ENCODE data around the gene SLC8A2. TPM values are rescaled to one million over a fixed set of nuclear protein-coding genes. Genes with fewer than 3 reads are reported as not detected.

The SLC8A2 gene
- total and polyA plus RNA-seq, 2 donors (not counting 1 experiment from before 2014, with no cell fraction given) = 0.07 TPM; not detected in 1

DNA sequence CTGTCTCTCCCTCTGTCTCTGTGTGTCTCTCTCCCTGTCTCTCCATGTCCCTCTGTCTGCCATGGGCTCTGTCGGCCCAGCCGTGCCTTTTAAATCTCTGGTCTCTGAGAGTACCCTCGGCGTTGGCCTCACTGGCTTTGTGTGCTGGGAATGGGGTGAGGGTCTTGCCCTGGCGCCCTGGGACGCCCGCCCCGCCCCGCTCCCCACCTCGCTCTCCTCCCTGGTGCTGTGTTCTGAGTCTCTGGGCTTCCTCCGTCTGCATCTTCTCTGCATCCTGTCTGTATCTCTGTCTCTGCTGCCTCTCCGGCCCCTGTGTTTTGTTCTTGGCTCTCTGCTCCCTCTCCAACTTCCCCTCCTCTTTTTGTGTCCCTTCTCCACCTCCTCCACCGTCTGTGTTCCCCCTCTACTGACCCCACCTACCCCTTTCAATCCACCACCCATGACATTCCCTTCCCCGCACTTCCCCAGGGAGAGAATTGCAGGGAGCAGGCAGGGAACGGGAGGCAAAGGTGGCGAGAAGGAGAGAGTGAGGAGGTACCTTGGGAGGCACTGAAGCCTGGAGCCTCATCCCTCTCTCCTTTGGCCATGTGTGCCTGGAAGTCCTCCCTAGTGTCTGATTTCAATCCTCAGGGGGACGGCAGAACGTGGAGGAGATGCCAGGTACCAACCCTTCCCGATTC lies 48.4 kb downstream of the SLC8A2 start:
- ChIA-PET POLR2A (no interaction called here), CTCF (no interaction called here)
- Mint-ChIP-seq H3K27ac (no peak overlapping the region), H3K4me3 (no peak overlapping the region), H3K9me3 (ENCODE audit: insufficient read depth) (no peaks in the 10 kb centered on the region), H3K27me3 (peaks cover 54% of the 10 kb centered on the region), H3K4me1 (peaks cover 14% of the 10 kb centered on the region)
- DNase-seq (no peak), ATAC-seq (ENCODE audit: low read depth) (no peak)
- Histone ChIP-seq H3K4me1 (ENCODE audit: control insufficient read depth in 2 of 2, insufficient read depth in 2 of 2, low read length in 2 of 2) (peaks cover 13 to 55% of the 10 kb centered on the region in 2 donors), H3K27me3 (replicated peaks in 1 of 4; ENCODE audit: control extremely low read depth in 1 of 4, control insufficient read depth in 3 of 4, insufficient read depth in 4 of 4, low read length in 3 of 4) (peaks cover 0 to 91% (median 49%) of the 10 kb centered on the region in 4 experiments), H4K20me1 (ENCODE audit: control insufficient read depth, insufficient read depth, low read length, poor library complexity, severe bottlenecking) (no peaks in the 10 kb centered on the region), H2AFZ (ENCODE audit: insufficient read depth, low read depth, low read length, poor library complexity, severe bottlenecking) (no peak overlapping the region), H3K36me3 (replicated peaks in 1 of 2; ENCODE audit: control extremely low read depth in 1 of 2, control insufficient read depth in 1 of 2, extremely low read depth in 1 of 2, insufficient read depth in 2 of 2, low read length in 1 of 2) (no peaks in the 10 kb centered on the region), H3K9me3 (ENCODE audit: control extremely low read depth in 1 of 3, control insufficient read depth in 2 of 3, insufficient read depth in 1 of 3, low read length in 2 of 3) (peaks cover 0 to 28% (median 3%) of the 10 kb centered on the region in 3 donors), H3K4me2 (replicated peaks; ENCODE audit: low read depth, low read length, poor library complexity, severe bottlenecking) (no peak overlapping the region), H3K27ac (ENCODE audit: low read length in 2 of 2) (no peak overlapping the region), H3K4me3 (ENCODE audit: control extremely low read depth in 1 of 5, extremely low read depth in 1 of 5, insufficient read depth in 1 of 5, low read depth in 2 of 5, low read length in 4 of 5) (no peak overlapping the region), H3K9ac (ENCODE audit: low read length) (no peak overlapping the region), H3K79me2 (ENCODE audit: control insufficient read depth, insufficient read depth, low read length) (no peaks in the 10 kb centered on the region)
- intact Hi-C loops (cut with micrococcal nuclease) = no loop called here
- TF ChIP-seq EZH2 (IDR thresholded peaks at IDR 0.05; ENCODE audit: borderline replicate concordance, insufficient read depth, low read depth, low read length, poor library complexity, severe bottlenecking) = no peak
- TF ChIP-seq, protein P1, sequence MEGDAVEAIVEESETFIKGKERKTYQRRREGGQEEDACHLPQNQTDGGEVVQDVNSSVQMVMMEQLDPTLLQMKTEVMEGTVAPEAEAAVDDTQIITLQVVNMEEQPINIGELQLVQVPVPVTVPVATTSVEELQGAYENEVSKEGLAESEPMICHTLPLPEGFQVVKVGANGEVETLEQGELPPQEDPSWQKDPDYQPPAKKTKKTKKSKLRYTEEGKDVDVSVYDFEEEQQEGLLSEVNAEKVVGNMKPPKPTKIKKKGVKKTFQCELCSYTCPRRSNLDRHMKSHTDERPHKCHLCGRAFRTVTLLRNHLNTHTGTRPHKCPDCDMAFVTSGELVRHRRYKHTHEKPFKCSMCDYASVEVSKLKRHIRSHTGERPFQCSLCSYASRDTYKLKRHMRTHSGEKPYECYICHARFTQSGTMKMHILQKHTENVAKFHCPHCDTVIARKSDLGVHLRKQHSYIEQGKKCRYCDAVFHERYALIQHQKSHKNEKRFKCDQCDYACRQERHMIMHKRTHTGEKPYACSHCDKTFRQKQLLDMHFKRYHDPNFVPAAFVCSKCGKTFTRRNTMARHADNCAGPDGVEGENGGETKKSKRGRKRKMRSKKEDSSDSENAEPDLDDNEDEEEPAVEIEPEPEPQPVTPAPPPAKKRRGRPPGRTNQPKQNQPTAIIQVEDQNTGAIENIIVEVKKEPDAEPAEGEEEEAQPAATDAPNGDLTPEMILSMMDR (IDR thresholded peaks at IDR 0.05) = peak; percentile 0
- WGBS (ENCODE audit: insufficient coverage) = 20% methylated on average over 14 of the region's 19 CpGs

DNA sequence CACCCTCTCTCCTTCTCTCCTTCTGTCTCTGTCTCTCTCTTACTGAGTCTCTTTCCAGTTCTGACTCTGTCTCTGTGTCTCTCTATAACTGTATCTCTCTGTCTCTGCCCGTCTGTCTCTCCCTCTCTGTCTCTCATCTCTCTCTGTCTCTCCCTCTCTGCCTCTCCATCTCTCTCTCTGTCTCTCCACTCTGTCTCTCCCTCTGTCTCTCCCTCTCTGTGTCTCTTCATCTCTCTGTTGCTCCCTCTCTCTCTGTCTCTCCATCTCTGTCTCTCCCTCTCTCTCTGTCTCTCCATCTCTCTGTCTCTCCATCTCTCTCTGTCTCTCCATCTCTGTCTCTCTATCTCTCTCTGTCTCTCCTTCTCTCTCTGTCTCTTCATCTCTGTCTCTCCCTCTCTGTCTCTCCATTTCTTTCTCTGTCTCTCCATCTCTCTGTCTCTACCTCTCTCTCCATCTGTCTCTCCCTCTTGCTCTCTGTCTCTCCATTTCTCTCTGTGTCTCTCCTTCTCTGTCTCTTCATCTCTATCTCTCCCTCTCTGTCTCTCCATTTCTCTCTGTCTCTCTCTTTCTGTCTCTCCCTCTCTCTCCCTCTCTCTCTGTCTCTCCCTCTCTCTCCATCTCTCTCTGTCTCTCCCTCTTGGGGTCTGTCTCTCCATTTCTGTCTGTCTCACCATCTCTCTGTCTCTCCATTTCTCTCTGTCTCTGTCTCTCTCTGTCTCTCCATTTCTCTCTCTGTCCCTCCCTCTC lies 49.1 kb downstream of the SLC8A2 start:
- H3K27me3 Mint-ChIP-seq = peaks cover 61% of the 10 kb centered on the region
- no peak overlapping the region for H3K9ac ChIP-seq (ENCODE audit: low read length)
- DNase-seq (no peak), ATAC-seq (ENCODE audit: low read depth) (no peak)
- H3K4me3 ChIP-seq (ENCODE audit: control extremely low read depth in 1 of 5, extremely low read depth in 1 of 5, insufficient read depth in 1 of 5, low read depth in 2 of 5, low read length in 4 of 5) = no peak overlapping the region
- peaks cover 21% of the 10 kb centered on the region for H3K4me1 Mint-ChIP-seq
- POLR2A ChIA-PET = no interaction called here
- H4K20me1 ChIP-seq (ENCODE audit: control insufficient read depth, insufficient read depth, low read length, poor library complexity, severe bottlenecking) = no peaks in the 10 kb centered on the region
- H3K4me1 ChIP-seq (ENCODE audit: control insufficient read depth in 2 of 2, insufficient read depth in 2 of 2, low read length in 2 of 2) = peaks cover 13 to 55% of the 10 kb centered on the region in 2 donors
- CTCF ChIA-PET = no interaction called here
- no peak overlapping the region for H3K27ac ChIP-seq (ENCODE audit: low read length in 2 of 2)
- H3K9me3 ChIP-seq (ENCODE audit: control extremely low read depth in 1 of 3, control insufficient read depth in 2 of 3, insufficient read depth in 1 of 3, low read length in 2 of 3) = peaks cover 0 to 22% (median 0%) of the 10 kb centered on the region in 3 donors
- H3K36me3 ChIP-seq (replicated peaks in 1 of 2; ENCODE audit: control extremely low read depth in 1 of 2, control insufficient read depth in 1 of 2, extremely low read depth in 1 of 2, insufficient read depth in 2 of 2, low read length in 1 of 2) = no peaks in the 10 kb centered on the region
- no peak overlapping the region for H3K27ac Mint-ChIP-seq
- H3K79me2 ChIP-seq (ENCODE audit: control insufficient read depth, insufficient read depth, low read length) = no peaks in the 10 kb centered on the region
- no peak for TF ChIP-seq EZH2 (IDR thresholded peaks at IDR 0.05; ENCODE audit: borderline replicate concordance, insufficient read depth, low read depth, low read length, poor library complexity, severe bottlenecking)
- TF ChIP-seq, protein P1 (IDR thresholded peaks at IDR 0.05) = peak; percentile 18
- peaks cover 0 to 91% (median 47%) of the 10 kb centered on the region in 4 experiments for H3K27me3 ChIP-seq (replicated peaks in 1 of 4; ENCODE audit: control extremely low read depth in 1 of 4, control insufficient read depth in 3 of 4, insufficient read depth in 4 of 4, low read length in 3 of 4)
- WGBS (ENCODE audit: insufficient coverage) = 0% methylated on average over 1 of the region's 1 CpG
- H2AFZ ChIP-seq (ENCODE audit: insufficient read depth, low read depth, low read length, poor library complexity, severe bottlenecking) = no peak overlapping the region
- H3K4me3 Mint-ChIP-seq = no peak overlapping the region
- intact Hi-C loops (cut with micrococcal nuclease) = no loop called here
- no peaks in the 10 kb centered on the region for H3K9me3 Mint-ChIP-seq (ENCODE audit: insufficient read depth)
- no peak overlapping the region for H3K4me2 ChIP-seq (replicated peaks; ENCODE audit: low read depth, low read length, poor library complexity, severe bottlenecking)
